Heart left ventricle (tissue), 16 donors: Measurements from ENCODE around the gene CSPG4. TPM values are rescaled to one million over a fixed set of nuclear protein-coding genes. Genes with fewer than 3 reads are reported as not detected.
A peak's percentile ranks its signal among the peaks of the same experiment; 100 is the strongest.

Experiments used
- ATAC-seq, 4 donors: fragments of 200-7000 bp; cut with Tn5 transposase; one replicate each; pipeline ENCODE4 v1.9.1; 2020 to 2022; ENCODE audit warnings: moderate library complexity in 4 of 4, mild to moderate bottlenecking in 3 of 4, moderate number of reproducible peaks in 1 of 4
- DNase-seq, 5 donors: peaks; one replicate each; pipeline ENCODE4 v3.0.0-alpha.2; 2020
- H3K27ac ChIP-seq, 12 donors: fragments of 200-600 bp; sonication (generic) in 4 of 12; one replicate each; pipeline versions ENCODE4 v1.5.0 to v1.8.0; 2016 to 2022; ENCODE audit warnings: mild to moderate bottlenecking in 2 of 12
- H3K27me3 ChIP-seq, 9 donors: fragments of 200-600 bp; sonication (generic) in 2 of 9; one replicate each; pipeline versions ENCODE4 v1.5.1 to v1.8.0; 2016 to 2022; ENCODE audit warnings: mild to moderate bottlenecking in 3 of 9
- H3K36me3 ChIP-seq, 9 donors: fragments of 200-600 bp; sonication (generic) in 2 of 9; one replicate each; pipeline versions ENCODE4 v1.5.0 to v1.8.0; 2018 to 2022; ENCODE audit warnings: mild to moderate bottlenecking in 2 of 9
- H3K4me1 ChIP-seq, 12 donors: fragments of 200-600 bp; sonication (generic) in 4 of 12; one replicate each; pipeline versions ENCODE4 v1.5.0 to v1.8.0; 2016 to 2022; ENCODE audit warnings: mild to moderate bottlenecking in 3 of 12
- H3K4me3 ChIP-seq, 12 donors: fragments of 200-600 bp; sonication (generic) in 4 of 12; one replicate each; pipeline versions ENCODE4 v1.5.0 to v1.8.0; 2017 to 2022; ENCODE audit warnings: mild to moderate bottlenecking in 9 of 12, moderate library complexity in 4 of 12
- H3K9me3 ChIP-seq, 12 donors: fragments of 200-600 bp; sonication (generic) in 4 of 12; one replicate each; pipeline versions ENCODE4 v1.5.0 to v1.8.0; 2016 to 2022; ENCODE audit warnings: mild to moderate bottlenecking in 1 of 12
- CTCF ChIP-seq, 12 donors: fragments of 200-600 bp; sonication (generic) in 4 of 12; IDR thresholded peaks; one replicate each; pipeline versions ENCODE4 v1.5.0 to v1.8.0; 2018 to 2022; ENCODE audit warnings: antibody characterized with exemption in 12 of 12, mild to moderate bottlenecking in 5 of 12
- POLR2A ChIP-seq, 2 donors: fragments of 450-650 bp; IDR thresholded peaks; one replicate each; pipeline ENCODE4 v1.6.1; 2017; ENCODE audit warnings: antibody characterized with exemption in 2 of 2, mild to moderate bottlenecking in 2 of 2, moderate library complexity in 2 of 2
- WGBS, 4 donors: extraction: QIAGEN DNeasy Blood & Tissue Kit in 2 of 4; methylation state at CpG; one replicate each; pipeline versions ENCODE4 v1.1.5 to v1.1.7; 2013 to 2018; 5-methylcytosine and 5-hydroxymethylcytosine counted together
- intact Hi-C, 10 donors: fragments of 100-400 bp; cut with DNase I; formaldehyde crosslinking; loops; one replicate each; pipeline versions ENCODE4 v1.11.1 to v1.14.2; 2022
- polyA plus RNA-seq, 2 donors: library from polyadenylated mRNA; stranded (reverse); fragments of 200-250 nt; gene quantifications; one replicate each; pipeline ENCODE4 v1.2.3, GENCODE V29; 2013
- total RNA-seq, 9 donors: library from RNA; depleted of rRNA in 2 of 9; stranded (reverse); fragments of >200 nt in 2 of 9; fragmentation: NEBNext Ultra II Directional in 3 of 9; extraction: Animal tissue kit (Norgen Biotek cat#: 25700) in 3 of 9; gene quantifications; one replicate each; pipeline versions ENCODE4 v1.1.0 to v1.2.4, GENCODE V29; 2016 to 2023
- donor health status: ischemic (EF 13 %, LVEDD 7.1; RV severe dilation, severe dysfunction).
- donor health status: healthy with polysubstance abuse.
- donor health status: DM: no; HTN: yes; CAD: no.
- donor health status: DM: no; HTN: no; CAD: no.
- donor health status: ischemic (EF 25% LVEDD 6.9; RV normal size, moderate dysfunction).
- donor health status: ischemic (EF 25% LVEDD 5.7; RV mildly dilated, moderate dysfunction).
- donor health status: healthy.
- donor health status: DM: yes; HTN: yes; CAD: no.
- donor health status: ischemic (EF 35%, LVEDD 5.7; RV mildly dilated, moderate dysfunction).
- donor health status: nonischemic (EF 11% LVEDD 7.7; RV severe dilation, severe dysfunction).
- donor health status: DM: yes; HTN: yes; CAD: no.
- donor health status: PGD.
- donor health status: ischemic (EF 29% LVEDD 5.4; RV normal size, mild dysfunction).
- donor health status: nonischemic (EF 23%, LVEDD 6.1; RV moderate dilation, normal function).

CSPG4 gene
- total and polyA plus RNA-seq, 11 donors: 8.5 to 46.9 (median 13.9) TPM

GRCh38 chr15:75669879-75670212, 42.8 kb downstream of the CSPG4 start:
- no peaks in the 10 kb centered on the region for H3K9me3 ChIP-seq
- WGBS, 4 donors: 83 to 86% (median 84%) methylated on average over 6 of the region's 6 CpGs
- no peaks in the 10 kb centered on the region for H3K27me3 ChIP-seq
- H3K36me3 ChIP-seq: no peaks in the 10 kb centered on the region
- no peak overlapping the region for H3K27ac ChIP-seq
- no peak for TF ChIP-seq POLR2A (IDR thresholded peaks at IDR 0.05)
- TF ChIP-seq CTCF (IDR thresholded peaks at IDR 0.05): no peak
- DNase-seq: no peak
- H3K4me1 ChIP-seq: peaks cover 27 to 68% (median 41%) of the 10 kb centered on the region in 12 donors
- intact Hi-C loops: loop anchor here in 5 of 10 donors (5.0 to 10.0 kb wide), 3 partner anchors 33 to 305 kb away; partner anchors contain the start of gene MAN2C1 (in 1 of the 5)
- no peak overlapping the region for H3K4me3 ChIP-seq
- no peak for ATAC-seq

GRCh38 chr15:75669191-75669878, 43.3 kb downstream of the CSPG4 start:
- no peaks in the 10 kb centered on the region for H3K36me3 ChIP-seq
- ATAC-seq: no peak
- 85 to 89% (median 88%) methylated on average over 11 to 14 of the region's 14 CpGs for WGBS, 4 donors
- DNase-seq: no peak
- no peak overlapping the region for H3K27ac ChIP-seq
- H3K4me1 ChIP-seq: peaks cover 26 to 63% (median 39%) of the 10 kb centered on the region in 12 donors
- TF ChIP-seq POLR2A (IDR thresholded peaks at IDR 0.05) (no peak), CTCF (IDR thresholded peaks at IDR 0.05) (no peak)
- no peaks in the 10 kb centered on the region for H3K9me3 ChIP-seq
- no peaks in the 10 kb centered on the region for H3K27me3 ChIP-seq
- H3K4me3 ChIP-seq: no peak overlapping the region
- intact Hi-C loops: no loop called here

- Histone ChIP-seq H3K27me3 (no peaks in the 10 kb centered on the region), H3K36me3 (peaks cover 0 to 7% (median 0%) of the 10 kb centered on the region in 9 donors), H3K9me3 (no peaks in the 10 kb centered on the region), H3K27ac (peak overlapping the region; percentile 1 to 80 (median 70)), H3K4me3 (no peak overlapping the region), H3K4me1 (peaks cover 13 to 40% (median 19%) of the 10 kb centered on the region in 12 donors)
- intact Hi-C loops: loop anchor here in 1 of 10 donors (2.0 kb wide), 1 partner anchor 20 kb away; the partner anchor contains the start of gene SNX33
- ATAC-seq (peak; percentile 39 to 90 (median 76)), DNase-seq (peak; percentile 56 to 85 (median 80))
- TF ChIP-seq POLR2A (IDR thresholded peaks at IDR 0.05) (peak in 1 of 2 donors; percentile 21), CTCF (IDR thresholded peaks at IDR 0.05) (no peak)
- 49 to 79% (median 57%) methylated on average over 9 to 15 of the region's 15 CpGs for WGBS, 4 donors
Measured at GRCh38 chr15:75666823-75667501, 45.7 kb downstream of the CSPG4 start.

- 82 to 95% (median 86%) methylated on average over 11 of the region's 11 CpGs for WGBS, 4 donors
- Histone ChIP-seq H3K36me3 (peaks cover 0 to 8% (median 1%) of the 10 kb centered on the region in 9 donors), H3K27me3 (no peaks in the 10 kb centered on the region), H3K4me1 (peaks cover 9 to 51% (median 42%) of the 10 kb centered on the region in 12 donors), H3K4me3 (no peak overlapping the region), H3K9me3 (no peaks in the 10 kb centered on the region), H3K27ac (peak overlapping the region in 1 of 12 donors; percentile 89)
- TF ChIP-seq CTCF (IDR thresholded peaks at IDR 0.05): no peak
- no peak for TF ChIP-seq POLR2A (IDR thresholded peaks at IDR 0.05)
- intact Hi-C loops: no loop called here
- ATAC-seq: no peak
- DNase-seq: peak in 1 of 5 donors; percentile 57
Measured at GRCh38 chr15:75663931-75664421, 48.7 kb downstream of the CSPG4 start.
